HEK293 (cell line): ENCODE measurements around the gene NEB.

Experiments used
- CTCF ChIP-seq: fragments of 450-650 bp; formaldehyde crosslinking; IDR thresholded peaks from 2 replicates; pipeline ENCODE4 v1.5.1; 2016; ENCODE audit warnings: missing biosample characterization, missing genetic modification characterization
- ELK4 ChIP-seq: IDR thresholded peaks from 2 replicates; pipeline ENCODE4 v1.6.1; 2011; ENCODE audit warnings: mild to moderate bottlenecking, low read depth, low read length, borderline replicate concordance
- HOXD13 ChIP-seq: sonication (generic); formaldehyde crosslinking; IDR thresholded peaks from 2 replicates; pipeline ENCODE4 v1.8.0; 2022; ENCODE audit warnings: missing genetic modification reagents, borderline replicate concordance

GRCh38 chr2:151551556-151551955, 182.7 kb downstream of the NEB start:
- TF ChIP-seq CTCF (tag by site-specific recombination), result no peak
- TF ChIP-seq ELK4, result no peak
- no peak for TF ChIP-seq HOXD13 (CRISPR knock-in tag)
